A549 (cell line): ENCODE measurements around the gene SOX8.

Source experiments
- CEBPB ChIP-seq, 2 experiments: fragments of >200 bp in 1 of 2; sonication (Bioruptor Twin) in 1 of 2; formaldehyde crosslinking in 1 of 2; IDR thresholded peaks; 2 replicates each; pipeline ENCODE4 v1.6.1; 2012 to 2016
- CTCF ChIP-seq: fragments of >200 bp; sonication (Bioruptor Twin); formaldehyde crosslinking; IDR thresholded peaks from 3 replicates; pipeline ENCODE4 v1.5.1; 2016
- E2F6 ChIP-seq: IDR thresholded peaks from 2 replicates; pipeline ENCODE4 v1.6.1; 2012; ENCODE audit warnings: low read depth, borderline replicate concordance
- EHMT2 ChIP-seq: fragments of 200-600 bp; sonication (generic); IDR thresholded peaks from 2 replicates; pipeline ENCODE4 v1.6.1; 2016; ENCODE audit warnings: antibody characterized with exemption, low read depth, mild to moderate bottlenecking, moderate library complexity
- ELK1 ChIP-seq: fragments of 150-350 bp; IDR thresholded peaks from 2 replicates; pipeline ENCODE4 v1.6.1; 2014; ENCODE audit warnings: low read depth, mild to moderate bottlenecking, low read length
- EP300 ChIP-seq, 2 experiments: fragments of >200 bp; sonication (Bioruptor Twin); formaldehyde crosslinking; IDR thresholded peaks; 2 replicates in 1 of 2; 3 replicates in 1 of 2; pipeline ENCODE4 v1.6.1; 2016 to 2017
- HMGXB4 ChIP-seq: fragments of 250-450 bp; sonication (Bioruptor Pico); IDR thresholded peaks from 2 replicates; pipeline ENCODE4 v1.5.0; 2021; ENCODE audit warnings: mild to moderate bottlenecking, moderate library complexity, borderline replicate concordance
- MAX ChIP-seq: IDR thresholded peaks from 2 replicates; pipeline ENCODE4 v1.6.1; 2012
- MYC ChIP-seq: IDR thresholded peaks from 2 replicates; pipeline ENCODE4 v1.6.1; 2012; ENCODE audit warnings: mild to moderate bottlenecking, inconsistent platforms, low read length, improper control_type of control experiment, borderline replicate concordance
- NFE2L2 ChIP-seq: fragments of 150-350 bp; conservative IDR thresholded peaks from 2 replicates; pipeline ENCODE4 v1.6.1; 2014; ENCODE audit warnings: low read length
- NR3C1 ChIP-seq: fragments of >200 bp; sonication (Bioruptor Twin); formaldehyde crosslinking; IDR thresholded peaks from 3 replicates; pipeline ENCODE4 v1.6.1; 2017
- POLR2A ChIP-seq: IDR thresholded peaks from 2 replicates; pipeline ENCODE4 v1.6.1; 2012; ENCODE audit warnings: mild to moderate bottlenecking, low read length
- TP53 ChIP-seq: fragments of 250-450 bp; sonication (Bioruptor Pico); IDR thresholded peaks from 2 replicates; pipeline ENCODE4 v1.5.0; 2021; ENCODE audit warnings: mild to moderate bottlenecking, moderate library complexity
- ZFP36 ChIP-seq: fragments of 450-650 bp; IDR thresholded peaks from 2 replicates; pipeline ENCODE4 v1.6.1; 2014; ENCODE audit warnings: borderline replicate concordance; ENCODE audit not compliant: partially characterized antibody

- TF ChIP-seq EP300 (IDR thresholded peaks at IDR 0.05) (no peak), CTCF (no peak), ELK1 (no peak), ZFP36 (no peak), NFE2L2 (no peak), EHMT2 (no peak), MAX (no peak), E2F6 (no peak), POLR2A (no peak), NR3C1 (no peak), MYC (no peak), CEBPB (IDR thresholded peaks at IDR 0.05) (no peak), TP53 (CRISPR knock-in tag) (no peak), HMGXB4 (no peak)
Observed at GRCh38 chr16:1028524-1029258, 47.1 kb downstream of the SOX8 start.
